ENCODE data around the gene TMEM131L.

DNA sequence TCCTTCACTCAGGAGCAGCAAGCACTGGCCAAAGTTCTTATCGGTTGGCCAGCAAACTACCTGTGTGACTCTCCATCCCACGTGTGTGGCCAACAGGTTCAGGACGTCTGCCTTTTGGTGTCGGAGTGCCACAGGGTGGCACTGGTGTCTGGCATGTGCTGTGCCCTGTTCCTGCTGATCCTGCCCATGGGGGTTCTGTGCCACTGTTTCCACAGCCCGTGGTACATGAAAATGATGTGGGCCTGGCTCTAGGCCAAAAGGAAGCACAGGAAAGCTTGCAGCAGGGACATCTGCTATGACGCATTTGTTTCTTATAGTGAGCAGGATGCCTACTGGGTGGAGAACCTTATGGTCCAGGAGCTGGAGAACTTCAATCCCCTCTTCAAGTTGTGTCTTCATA is 213.3 kb downstream of the TMEM131L start:
- TF ChIP-seq POLR2A (IDR thresholded peaks at IDR 0.05) (no peak), CTCF (IDR thresholded peaks at IDR 0.05) (no peak), EP300 (IDR thresholded peaks at IDR 0.05) (no peak)
